HuH-7 (cell line): ENCODE data around the gene CHRFAM7A.
"Not testable (repeated sequence)": the region's sequence is repeated elsewhere in the genome, so short reads cannot be mapped to it uniquely, and the experiment has no call there.

Experiments
- DNase-seq: peaks from one replicate; pipeline ENCODE4 v3.0.0; 2011; ENCODE audit warnings: low spot score

The CHRFAM7A gene

GRCh38 chr15:30315704-30316103 lies 77.6 kb downstream of the CHRFAM7A start:
- not testable (repeated sequence) for DNase-seq

- not testable (repeated sequence) for DNase-seq
These were observed 82.8 kb downstream of the CHRFAM7A start for GRCh38 chr15:30310575-30310974.
